ENCODE results near the gene SGSM2.

DNA sequence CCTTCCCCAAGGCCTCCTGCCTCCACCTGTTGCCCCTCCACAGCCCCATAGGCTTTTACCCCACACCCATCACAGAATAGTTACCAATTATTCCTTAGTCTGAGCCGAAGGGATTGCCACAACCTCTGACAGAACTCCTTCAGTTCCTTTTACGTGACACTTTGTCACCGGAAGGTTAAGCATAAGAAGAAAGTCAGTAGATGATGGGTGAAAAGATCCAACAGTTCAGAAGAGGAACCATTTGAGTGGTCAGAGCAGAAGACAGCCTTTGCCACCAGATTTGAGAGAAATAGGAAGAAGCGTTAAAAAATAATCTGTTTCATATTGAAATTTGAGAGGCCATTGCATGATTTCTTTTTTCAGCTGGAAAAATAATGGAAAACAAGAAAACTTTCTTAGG, 32.4 kb upstream of the SGSM2 start:
- TF ChIP-seq, protein P1, sequence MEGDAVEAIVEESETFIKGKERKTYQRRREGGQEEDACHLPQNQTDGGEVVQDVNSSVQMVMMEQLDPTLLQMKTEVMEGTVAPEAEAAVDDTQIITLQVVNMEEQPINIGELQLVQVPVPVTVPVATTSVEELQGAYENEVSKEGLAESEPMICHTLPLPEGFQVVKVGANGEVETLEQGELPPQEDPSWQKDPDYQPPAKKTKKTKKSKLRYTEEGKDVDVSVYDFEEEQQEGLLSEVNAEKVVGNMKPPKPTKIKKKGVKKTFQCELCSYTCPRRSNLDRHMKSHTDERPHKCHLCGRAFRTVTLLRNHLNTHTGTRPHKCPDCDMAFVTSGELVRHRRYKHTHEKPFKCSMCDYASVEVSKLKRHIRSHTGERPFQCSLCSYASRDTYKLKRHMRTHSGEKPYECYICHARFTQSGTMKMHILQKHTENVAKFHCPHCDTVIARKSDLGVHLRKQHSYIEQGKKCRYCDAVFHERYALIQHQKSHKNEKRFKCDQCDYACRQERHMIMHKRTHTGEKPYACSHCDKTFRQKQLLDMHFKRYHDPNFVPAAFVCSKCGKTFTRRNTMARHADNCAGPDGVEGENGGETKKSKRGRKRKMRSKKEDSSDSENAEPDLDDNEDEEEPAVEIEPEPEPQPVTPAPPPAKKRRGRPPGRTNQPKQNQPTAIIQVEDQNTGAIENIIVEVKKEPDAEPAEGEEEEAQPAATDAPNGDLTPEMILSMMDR (IDR thresholded peaks at IDR 0.05) = no peak
- no peak for TF ChIP-seq EZH2 (IDR thresholded peaks at IDR 0.05; ENCODE audit: borderline replicate concordance, insufficient read depth, low read depth, low read length, poor library complexity, severe bottlenecking)
